ENCODE measurements around the gene MAGEA2.
"Not testable (repeated sequence)": the region's sequence is repeated elsewhere in the genome, so short reads cannot be mapped to it uniquely, and the experiment has no call there.

DNA sequence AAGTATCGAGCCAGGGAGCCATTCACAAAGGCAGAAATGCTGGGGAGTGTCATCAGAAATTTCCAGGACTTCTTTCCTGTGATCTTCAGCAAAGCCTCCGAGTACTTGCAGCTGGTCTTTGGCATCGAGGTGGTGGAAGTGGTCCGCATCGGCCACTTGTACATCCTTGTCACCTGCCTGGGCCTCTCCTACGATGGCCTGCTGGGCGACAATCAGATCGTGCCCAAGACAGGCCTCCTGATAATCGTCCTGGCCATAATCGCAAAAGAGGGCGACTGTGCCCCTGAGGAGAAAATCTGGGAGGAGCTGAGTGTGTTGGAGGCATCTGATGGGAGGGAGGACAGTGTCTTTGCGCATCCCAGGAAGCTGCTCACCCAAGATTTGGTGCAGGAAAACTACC lies 17.1 kb downstream of the MAGEA2 start:
- TF ChIP-seq MAX, SP1, YY1, RAD21, RXRA, REST, JUND (IDR thresholded peaks at IDR 0.05): not testable (repeated sequence)
- TF ChIP-seq, protein P1, sequence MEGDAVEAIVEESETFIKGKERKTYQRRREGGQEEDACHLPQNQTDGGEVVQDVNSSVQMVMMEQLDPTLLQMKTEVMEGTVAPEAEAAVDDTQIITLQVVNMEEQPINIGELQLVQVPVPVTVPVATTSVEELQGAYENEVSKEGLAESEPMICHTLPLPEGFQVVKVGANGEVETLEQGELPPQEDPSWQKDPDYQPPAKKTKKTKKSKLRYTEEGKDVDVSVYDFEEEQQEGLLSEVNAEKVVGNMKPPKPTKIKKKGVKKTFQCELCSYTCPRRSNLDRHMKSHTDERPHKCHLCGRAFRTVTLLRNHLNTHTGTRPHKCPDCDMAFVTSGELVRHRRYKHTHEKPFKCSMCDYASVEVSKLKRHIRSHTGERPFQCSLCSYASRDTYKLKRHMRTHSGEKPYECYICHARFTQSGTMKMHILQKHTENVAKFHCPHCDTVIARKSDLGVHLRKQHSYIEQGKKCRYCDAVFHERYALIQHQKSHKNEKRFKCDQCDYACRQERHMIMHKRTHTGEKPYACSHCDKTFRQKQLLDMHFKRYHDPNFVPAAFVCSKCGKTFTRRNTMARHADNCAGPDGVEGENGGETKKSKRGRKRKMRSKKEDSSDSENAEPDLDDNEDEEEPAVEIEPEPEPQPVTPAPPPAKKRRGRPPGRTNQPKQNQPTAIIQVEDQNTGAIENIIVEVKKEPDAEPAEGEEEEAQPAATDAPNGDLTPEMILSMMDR (IDR thresholded peaks at IDR 0.05; ENCODE audit: low read depth, low read length, missing input control): not testable (repeated sequence)
